Naive thymus-derived CD8-positive, alpha-beta T cell (primary cell): ENCODE results near the gene C15orf62. TPM values are rescaled to one million over a fixed set of nuclear protein-coding genes. Genes with fewer than 3 reads are reported as not detected.

Source experiments
- ATAC-seq, 2 donors: fragments of 150-1000 bp; cut with Tn5 transposase in 1 of 2; sonication (Bioruptor Pico), chemical (Tn5 transposase) in 1 of 2; 1 replicate in 1 of 2; 2 replicates in 1 of 2; pipeline ENCODE4 v1.10.0; 2021; ENCODE audit warnings: mild to moderate bottlenecking in 2 of 2, moderate library complexity in 2 of 2
- POLR2A ChIA-PET: fragments of 350-600 bp; sonication (Branson Sonifier 250); formaldehyde crosslinking; loops from one replicate; lab custom pipeline; 2021; ENCODE audit warnings: antibody characterized with exemption; lab: Charles Lee
- DNase-seq, 10 donors: peaks; one replicate each; pipeline versions ENCODE4 v3.0.0 to v3.0.0-alpha.2; 2020 to 2022
- H3K27ac Mint-ChIP-seq, 10 donors: one replicate each; pipeline ENCODE4 v1.8.0; 2020 to 2022; ENCODE audit warnings: mild to moderate bottlenecking in 10 of 10, mixed read lengths in 10 of 10, moderate library complexity in 4 of 10, inconsistent platforms in 1 of 10
- H3K27me3 Mint-ChIP-seq, 5 donors: one replicate each; pipeline ENCODE4 v1.8.0; 2021 to 2022; ENCODE audit warnings: mixed read lengths in 5 of 5
- H3K36me3 Mint-ChIP-seq, 3 donors: one replicate each; pipeline ENCODE4 v1.8.0; 2020 to 2022; ENCODE audit warnings: mixed read lengths in 3 of 3, mild to moderate bottlenecking in 2 of 3, inconsistent platforms in 1 of 3
- H3K4me1 Mint-ChIP-seq, 4 donors: one replicate each; pipeline ENCODE4 v1.8.0; 2021 to 2022; ENCODE audit warnings: mixed read lengths in 4 of 4
- H3K4me3 Mint-ChIP-seq, 10 donors: one replicate each; pipeline ENCODE4 v1.8.0; 2020 to 2022; ENCODE audit warnings: mild to moderate bottlenecking in 10 of 10, mixed read lengths in 10 of 10, moderate library complexity in 6 of 10, inconsistent platforms in 1 of 10
- H3K9me3 Mint-ChIP-seq, 9 donors: one replicate each; pipeline ENCODE4 v1.8.0; 2020 to 2022; ENCODE audit warnings: mixed read lengths in 9 of 9, mild to moderate bottlenecking in 3 of 9, inconsistent platforms in 1 of 9, moderate library complexity in 1 of 9
- polyA plus RNA-seq, 3 donors: library from polyadenylated mRNA; unstranded; fragments of 300-500 nt; fragmentation: Illumina TruSeq; gene quantifications; one replicate each; pipeline ENCODE4 v1.2.3, GENCODE V29; 2021
- total RNA-seq, 8 experiments: library from RNA in 2 of 8; stranded (reverse) in 2 of 8; gene quantifications; one replicate each; pipeline ENCODE4 v1.2.3 and lab custom pipeline; 2021 to 2026

Gene C15orf62
- total and polyA plus RNA-seq, 5 experiments from 2014 or later, result 0.40 to 2.2 (median 2.0) TPM; not detected in 2

GRCh38 chr15:40762919-40763800 lies 6.6 kb upstream of the C15orf62 start:
- H3K9me3 Mint-ChIP-seq, result no peaks in the 10 kb centered on the region
- no peaks in the 10 kb centered on the region for H3K27me3 Mint-ChIP-seq
- ATAC-seq (peak; percentile 3 to 11), DNase-seq (peak in 7 of 10 donors; percentile 13 to 68 (median 33))
- peak overlapping the region in 9 of 10 donors; percentile 37 to 94 (median 90) for H3K27ac Mint-ChIP-seq
- peak overlapping the region; percentile 77 to 92 (median 88) for H3K4me3 Mint-ChIP-seq
- H3K4me1 Mint-ChIP-seq, result peaks cover 9 to 36% (median 34%) of the 10 kb centered on the region in 4 donors
- H3K36me3 Mint-ChIP-seq, result peaks cover 0 to 2% (median 0%) of the 10 kb centered on the region in 3 donors
- POLR2A ChIA-PET, result interaction anchor here (1.5 to 2.6 kb wide), 2 partner anchors 12 to 68 kb away, joined by 5 to 14 read pairs; partner anchors contain the start of gene RAD51

GRCh38 chr15:40763801-40764628 lies 5.8 kb upstream of the C15orf62 start, which contains the start of gene GCHFR:
Gene GCHFR, plus strand, starts transcription at chr15:40764068. Its CDS starts 113 bp downstream, at chr15:40764181.
- POLR2A ChIA-PET, result interaction anchor here (0.6 to 2.6 kb wide), 5 partner anchors 12 to 131 kb away, joined by 3 to 14 read pairs (median 5); partner anchors contain the start of genes RAD51 and VPS18
- Mint-ChIP-seq H3K27ac (peak within 1 kb of the TSS; percentile 77 to 94 (median 90)), H3K9me3 (no peaks in the 10 kb centered on the region), H3K4me3 (peak within 1 kb of the TSS; percentile 77 to 92 (median 88)), H3K36me3 (peaks cover 0 to 2% (median 0%) of the 10 kb centered on the region in 3 donors), H3K27me3 (no peaks in the 10 kb centered on the region), H3K4me1 (peaks cover 9 to 45% (median 42%) of the 10 kb centered on the region in 4 donors)
- ATAC-seq (peak; percentile 44 to 68), DNase-seq (peak; percentile 34 to 75 (median 60))

- no peaks in the 10 kb centered on the region for H3K9me3 Mint-ChIP-seq
- DNase-seq (peak in 2 of 10 donors; percentile 21 to 24), ATAC-seq (no peak)
- peaks cover 0 to 2% (median 0%) of the 10 kb centered on the region in 3 donors for H3K36me3 Mint-ChIP-seq
- peak overlapping the region; percentile 77 to 92 (median 88) for H3K4me3 Mint-ChIP-seq
- H3K27me3 Mint-ChIP-seq, result no peaks in the 10 kb centered on the region
- peaks cover 13 to 51% (median 48%) of the 10 kb centered on the region in 4 donors for H3K4me1 Mint-ChIP-seq
- peak overlapping the region; percentile 77 to 94 (median 88) for H3K27ac Mint-ChIP-seq
- POLR2A ChIA-PET, result interaction anchor here (0.6 to 2.6 kb wide), 6 partner anchors 11 to 130 kb away, joined by 3 to 14 read pairs (median 4); partner anchors contain the start of genes RAD51 and VPS18
Measured at GRCh38 chr15:40764629-40765103, 5.1 kb upstream of the C15orf62 start.

DNA sequence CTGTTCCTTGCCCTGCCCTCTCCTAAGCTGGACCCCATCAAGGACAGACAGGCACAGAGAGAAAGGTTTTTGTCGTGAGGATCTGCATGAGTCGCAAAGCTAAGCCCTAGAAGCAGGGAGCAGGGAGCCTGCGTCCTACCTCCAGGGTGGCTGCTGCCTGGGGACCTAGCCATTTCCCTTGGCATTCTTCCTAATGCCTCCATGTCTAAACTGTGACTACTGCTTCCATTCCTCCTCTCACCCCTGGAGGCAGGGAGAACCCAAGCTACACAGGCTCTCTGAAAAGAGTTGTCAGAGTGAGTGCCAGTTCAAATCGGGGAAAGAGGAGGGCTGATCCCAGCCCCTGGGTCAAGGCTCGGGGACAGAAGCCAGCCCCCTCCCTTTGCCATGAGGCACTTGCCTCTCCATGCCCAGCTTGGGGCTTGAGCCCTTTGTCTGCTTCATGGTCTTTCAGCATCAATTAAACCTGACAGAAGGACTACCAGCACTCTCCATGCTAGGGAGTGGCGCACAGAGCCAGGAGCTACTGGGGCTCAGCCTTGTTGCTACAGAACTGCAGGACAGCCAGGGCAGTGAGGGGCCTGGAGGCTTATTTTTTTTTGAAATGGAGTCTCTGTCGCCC lies 3.5 kb upstream of the C15orf62 start:
- H3K4me1 Mint-ChIP-seq, result peaks cover 18 to 59% (median 58%) of the 10 kb centered on the region in 4 donors
- H3K27me3 Mint-ChIP-seq, result no peaks in the 10 kb centered on the region
- H3K36me3 Mint-ChIP-seq, result peaks cover 0 to 7% (median 0%) of the 10 kb centered on the region in 3 donors
- no peak for DNase-seq
- POLR2A ChIA-PET, result interaction anchor here (0.6 to 1.7 kb wide), 4 partner anchors 8 to 213 kb away, joined by 3 to 5 read pairs (median 4); partner anchors contain the start of gene RAD51
- peak overlapping the region in 3 of 10 donors; percentile 18 to 78 (median 77) for H3K4me3 Mint-ChIP-seq
- ATAC-seq, result no peak
- H3K9me3 Mint-ChIP-seq, result no peaks in the 10 kb centered on the region
- peak overlapping the region; percentile 72 to 94 (median 85) for H3K27ac Mint-ChIP-seq

- no peaks in the 10 kb centered on the region for H3K27me3 Mint-ChIP-seq
- H3K4me1 Mint-ChIP-seq, result peaks cover 18 to 59% (median 57%) of the 10 kb centered on the region in 4 donors
- no peaks in the 10 kb centered on the region for H3K9me3 Mint-ChIP-seq
- no peak for ATAC-seq
- DNase-seq, result no peak
- H3K36me3 Mint-ChIP-seq, result peaks cover 0 to 9% (median 0%) of the 10 kb centered on the region in 3 donors
- H3K27ac Mint-ChIP-seq, result peak overlapping the region in 2 of 10 donors; percentile 19 to 63
- POLR2A ChIA-PET, result interaction anchor here (1.1 to 2.0 kb wide), 4 partner anchors 7 to 72 kb away, joined by 3 to 8 read pairs (median 4); partner anchors contain the start of gene RAD51
- no peak overlapping the region for H3K4me3 Mint-ChIP-seq
Measured at GRCh38 chr15:40766906-40767837, 2.6 kb upstream of the C15orf62 start.

DNA sequence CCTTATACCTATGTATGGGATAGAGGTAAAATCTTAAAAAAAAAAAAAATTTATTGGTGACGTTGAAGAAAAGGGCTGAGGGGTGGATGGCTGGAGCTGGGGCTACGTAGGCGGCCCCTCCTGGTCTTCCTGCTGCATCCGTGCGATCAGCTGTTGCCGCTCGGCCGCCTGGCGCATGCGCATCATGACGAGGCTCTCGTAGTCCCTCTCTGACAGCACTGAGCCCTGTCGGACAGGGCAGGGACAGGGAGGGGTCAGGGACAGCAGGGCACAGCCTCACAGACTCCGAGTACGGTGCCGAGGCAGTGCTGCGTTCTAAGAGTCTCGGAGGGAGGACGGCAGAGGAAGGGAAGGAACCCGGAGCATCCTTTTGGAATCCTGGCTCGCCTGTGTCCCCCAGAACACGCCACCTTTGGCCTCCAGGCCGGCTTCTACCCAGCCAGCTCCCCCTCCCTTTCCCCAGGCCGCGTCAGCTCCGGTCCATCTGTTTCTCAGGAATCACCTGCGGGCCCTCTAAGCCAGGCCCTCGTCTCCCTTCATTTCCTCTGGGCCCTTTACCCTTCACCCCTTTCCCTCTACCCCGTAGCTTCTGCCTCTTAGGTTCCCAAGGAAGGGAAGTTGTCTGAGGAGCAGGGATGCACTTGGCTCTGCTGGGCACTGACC lies 1.8 kb upstream of the C15orf62 start:
- POLR2A ChIA-PET, result interaction anchor here (1.8 to 3.0 kb wide), 4 partner anchors 11 to 73 kb away, joined by 6 to 12 read pairs (median 9); partner anchors contain the start of gene RAD51
- no peak overlapping the region for H3K4me3 Mint-ChIP-seq
- DNase-seq (no peak), ATAC-seq (no peak)
- peak overlapping the region in 8 of 10 donors; percentile 20 to 98 (median 92) for H3K27ac Mint-ChIP-seq
- H3K36me3 Mint-ChIP-seq, result peaks cover 0 to 12% (median 0%) of the 10 kb centered on the region in 3 donors
- H3K4me1 Mint-ChIP-seq, result peaks cover 18 to 57% (median 55%) of the 10 kb centered on the region in 4 donors
- H3K27me3 Mint-ChIP-seq, result no peaks in the 10 kb centered on the region
- H3K9me3 Mint-ChIP-seq, result no peaks in the 10 kb centered on the region

GRCh38 chr15:40768521-40769273 lies 1.1 kb upstream of the C15orf62 start:
- DNase-seq, result no peak
- Mint-ChIP-seq H3K4me1 (peaks cover 18 to 50% (median 48%) of the 10 kb centered on the region in 4 donors), H3K27me3 (no peaks in the 10 kb centered on the region), H3K27ac (peak overlapping the region; percentile 76 to 98 (median 94)), H3K9me3 (no peaks in the 10 kb centered on the region), H3K4me3 (peak overlapping the region; percentile 16 to 82 (median 75)), H3K36me3 (peaks cover 0 to 17% (median 0%) of the 10 kb centered on the region in 3 donors)
- POLR2A ChIA-PET, result interaction anchor here (0.6 to 3.0 kb wide), 8 partner anchors 8 to 521 kb away, joined by 3 to 12 read pairs (median 6); partner anchors contain the start of genes RAD51 and VPS18
- ATAC-seq, result peak in 1 of 2 donors; percentile 0

DNA sequence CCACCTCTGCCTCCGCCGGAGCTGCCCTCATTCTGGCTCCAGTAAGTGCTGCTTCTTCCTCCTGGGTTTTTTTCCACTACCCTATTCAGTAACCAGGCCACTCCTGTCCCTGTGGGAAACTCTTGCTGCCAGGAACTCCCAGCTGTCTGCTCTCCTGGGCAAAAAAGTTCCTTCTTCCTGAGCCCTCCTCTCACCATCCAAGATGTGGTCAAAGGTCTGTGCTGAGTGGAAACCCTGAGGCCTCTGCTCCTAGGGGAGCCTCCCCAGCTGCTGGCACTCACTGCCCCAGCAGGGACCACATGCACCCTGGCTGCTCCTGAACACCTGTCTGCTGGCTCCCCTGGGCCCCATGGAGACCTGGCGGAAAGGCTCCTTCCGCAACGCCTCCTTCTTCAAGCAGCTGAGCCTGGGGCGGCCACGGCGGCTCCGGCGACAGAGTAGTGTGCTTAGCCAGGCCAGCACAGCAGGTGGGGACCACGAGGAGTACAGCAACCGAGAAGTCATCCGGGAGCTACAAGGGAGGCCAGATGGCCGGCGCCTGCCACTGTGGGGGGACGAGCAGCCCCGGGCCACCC lies 454 bp downstream of the C15orf62 start:
- ATAC-seq, result no peak
- Mint-ChIP-seq H3K4me1 (peaks cover 15 to 41% (median 36%) of the 10 kb centered on the region in 4 donors), H3K36me3 (peaks cover 0 to 32% (median 0%) of the 10 kb centered on the region in 3 donors), H3K9me3 (no peaks in the 10 kb centered on the region), H3K27me3 (no peaks in the 10 kb centered on the region), H3K4me3 (peak overlapping the region; percentile 16 to 82 (median 77)), H3K27ac (peak overlapping the region; percentile 25 to 98 (median 94))
- DNase-seq, result no peak
- POLR2A ChIA-PET, result interaction anchor here (0.6 to 3.0 kb wide), 12 partner anchors 8 to 192 kb away, joined by 3 to 12 read pairs (median 4); partner anchors contain the start of genes RAD51 and VPS18

DNA sequence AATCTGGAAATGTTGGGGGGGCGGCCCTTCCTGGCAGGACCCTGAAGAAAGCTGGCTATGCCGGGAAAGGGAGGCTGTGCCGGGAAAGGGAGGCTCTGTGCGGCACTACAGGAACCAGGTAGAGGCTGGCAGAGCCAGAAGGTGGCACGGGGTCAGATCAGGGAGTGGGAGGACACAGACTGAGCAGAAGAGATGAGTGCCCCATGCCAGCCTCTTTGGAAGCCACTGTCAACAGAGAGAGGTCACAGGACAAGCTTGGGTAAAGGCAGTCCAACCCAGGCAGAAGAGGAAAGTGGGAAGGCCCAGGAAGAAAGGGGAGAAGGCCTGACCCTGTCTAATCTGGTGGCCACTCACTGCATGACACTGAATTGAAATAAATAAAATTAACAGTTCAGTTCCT lies 1.5 kb downstream of the C15orf62 start:
- H3K4me3 Mint-ChIP-seq, result no peak overlapping the region
- peaks cover 8 to 33% (median 27%) of the 10 kb centered on the region in 4 donors for H3K4me1 Mint-ChIP-seq
- H3K36me3 Mint-ChIP-seq, result peaks cover 0 to 39% (median 0%) of the 10 kb centered on the region in 3 donors
- H3K9me3 Mint-ChIP-seq, result no peaks in the 10 kb centered on the region
- POLR2A ChIA-PET, result interaction anchor here (0.6 to 1.1 kb wide), 2 partner anchors 13 to 17 kb away, joined by 3 to 5 read pairs; no protein-coding TSS in a partner anchor
- ATAC-seq (no peak), DNase-seq (no peak)
- H3K27ac Mint-ChIP-seq, result peak overlapping the region in 4 of 10 donors; percentile 37 to 62 (median 50)
- no peaks in the 10 kb centered on the region for H3K27me3 Mint-ChIP-seq
